ENCODE results near the gene LIG3. TPM values are rescaled to one million over a fixed set of nuclear protein-coding genes. Genes with fewer than 3 reads are reported as not detected.
A peak's percentile ranks its signal among the peaks of the same experiment; 100 is the strongest.
"Not testable (repeated sequence)": the region's sequence is repeated elsewhere in the genome, so short reads cannot be mapped to it uniquely, and the experiment has no call there.

Gene LIG3
- total RNA-seq: 10 to 100 TPM; 42.8 to 46.1 TPM

DNA sequence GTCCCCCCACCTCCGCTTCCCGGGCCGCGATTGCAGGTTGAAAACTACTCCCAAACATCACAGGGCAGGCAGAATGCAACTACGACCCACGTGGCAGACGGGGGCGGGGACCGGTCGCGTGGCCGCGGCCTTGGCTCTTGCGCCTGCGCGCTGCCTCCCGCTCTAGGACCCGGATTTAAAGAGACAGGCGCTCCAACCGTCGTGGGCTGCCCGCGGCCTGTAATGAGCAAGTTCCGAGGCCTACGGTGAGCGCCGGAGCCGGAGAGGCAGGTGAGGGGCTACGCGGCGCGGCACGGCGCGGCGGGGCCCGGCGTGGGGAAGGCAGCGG is at the start of gene LIG3:
Gene LIG3, plus strand, starts transcription at position 160 of the 328 bp plus-strand sequence. CDS start 2,494 bp downstream, outside the sequence.
- peak within 1 kb of the TSS; percentile 97 for H3K27ac Mint-ChIP-seq
- CTCF ChIA-PET: interaction anchor here (1.0 to 3.0 kb wide), 6 partner anchors 11 to 139 kb away, joined by 4 to 12 read pairs (median 7); partner anchors contain the start of genes RAD51D and RFFL
- H3K27me3 Mint-ChIP-seq: no peaks in the 10 kb centered on the region
- DNase-seq: peak; percentile 94
- no peaks in the 10 kb centered on the region for H3K9me3 Mint-ChIP-seq
- peaks cover 41% of the 10 kb centered on the region for H3K4me1 Mint-ChIP-seq
- POLR2A ChIA-PET: no interaction called here
- peak within 1 kb of the TSS; percentile 87 for H3K4me3 Mint-ChIP-seq
- peaks cover 7% of the 10 kb centered on the region for H3K36me3 Mint-ChIP-seq (ENCODE audit: low read depth)

DNA sequence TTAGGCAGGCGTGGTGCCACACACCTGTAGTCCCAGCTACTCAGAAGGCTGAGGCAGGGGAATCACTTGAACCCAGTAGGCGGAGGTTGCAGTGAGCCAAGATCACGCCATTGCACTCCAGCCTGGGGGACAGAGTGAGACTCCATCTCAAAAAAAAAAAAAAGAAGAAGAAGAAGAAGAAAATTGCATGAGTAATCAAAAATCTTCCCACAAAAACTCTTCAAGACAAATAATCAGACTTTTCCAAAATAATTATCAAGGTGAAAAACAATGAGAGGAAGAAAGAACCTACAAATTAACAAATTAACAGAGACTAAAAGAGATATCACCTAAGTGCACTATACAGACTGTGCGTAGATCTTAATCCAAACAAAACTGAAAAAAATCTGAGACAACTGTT is 29.5 kb upstream of the LIG3 start:
- H3K27me3 Mint-ChIP-seq; H3K36me3 Mint-ChIP-seq (ENCODE audit: low read depth); CTCF ChIA-PET; H3K4me3 Mint-ChIP-seq; H3K27ac Mint-ChIP-seq; H3K9me3 Mint-ChIP-seq; DNase-seq; H3K4me1 Mint-ChIP-seq; POLR2A ChIA-PET: not testable (repeated sequence)

DNA sequence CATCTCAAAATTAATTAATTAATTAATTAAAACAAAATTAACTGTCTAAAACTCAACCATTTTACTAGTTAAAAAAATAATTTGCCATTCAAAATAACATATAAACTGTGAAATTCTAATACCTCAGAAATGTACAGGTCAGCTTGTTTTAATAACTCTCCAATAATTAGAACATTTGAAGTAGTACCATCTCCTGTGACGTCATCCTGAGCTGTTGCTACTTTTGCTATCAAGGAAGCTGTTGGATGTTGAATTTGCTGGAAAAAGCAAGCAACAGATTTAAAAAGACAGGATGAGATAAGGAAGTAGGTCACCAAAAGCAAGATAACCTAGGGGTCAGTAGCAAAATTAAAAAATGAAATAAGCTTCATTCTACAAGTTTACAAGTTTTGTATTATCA is 21.9 kb upstream of the LIG3 start:
- CTCF ChIA-PET: interaction anchor here (1.4 kb wide), 1 partner anchor 139 kb away, joined by 4 read pairs; no protein-coding TSS in a partner anchor
- POLR2A ChIA-PET: interaction anchor here (0.7 kb wide), 1 partner anchor 300 kb away, joined by 3 read pairs; no protein-coding TSS in a partner anchor
- Mint-ChIP-seq H3K9me3 (peaks cover 2% of the 10 kb centered on the region), H3K27me3 (peaks cover 6% of the 10 kb centered on the region), H3K4me1 (peaks cover 28% of the 10 kb centered on the region), H3K27ac (no peak overlapping the region), H3K36me3 (ENCODE audit: low read depth) (peaks cover 12% of the 10 kb centered on the region), H3K4me3 (no peak overlapping the region)
- DNase-seq: no peak

DNA sequence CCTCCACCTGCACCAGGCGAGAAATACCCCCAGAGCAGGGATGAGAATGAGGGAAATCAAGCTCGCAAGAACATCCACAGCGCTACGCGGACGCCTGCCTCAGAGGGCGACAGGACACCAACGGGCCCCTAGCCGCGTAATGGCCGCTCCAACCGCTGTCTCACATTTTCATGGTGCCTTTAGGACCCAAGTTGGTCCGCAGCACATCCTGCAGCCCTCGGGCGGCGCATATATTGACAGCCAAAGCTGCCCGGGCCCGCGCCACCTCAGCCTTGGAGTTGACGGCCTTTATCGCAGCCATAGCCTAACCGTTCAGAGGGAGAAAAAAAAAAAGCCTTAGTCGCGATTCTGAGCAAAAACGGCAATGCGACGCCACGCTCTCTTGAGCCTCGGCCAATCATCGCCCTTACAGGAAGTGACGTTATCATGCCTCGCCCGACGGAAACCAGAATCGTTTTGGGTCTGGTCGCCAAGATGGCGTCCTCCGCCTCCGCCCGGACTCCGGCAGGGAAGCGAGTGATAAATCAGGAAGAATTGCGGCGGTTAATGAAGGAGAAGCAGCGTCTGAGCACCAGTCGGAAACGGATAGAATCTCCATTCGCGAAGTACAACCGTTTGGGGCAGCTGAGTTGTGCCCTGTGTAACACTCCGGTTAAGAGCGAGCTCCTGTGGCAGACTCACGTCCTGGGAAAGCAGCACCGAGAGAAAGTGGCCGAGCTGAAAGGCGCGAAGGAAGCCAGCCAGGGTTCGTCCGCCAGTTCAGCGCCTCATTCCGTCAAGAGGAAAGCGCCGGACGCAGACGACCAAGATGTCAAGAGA is 19.0 kb upstream of the LIG3 start, which contains the start of the genes CCT6B and ZNF830:
Gene CCT6B, minus strand, starts transcription at position 368 of the 819 bp plus-strand sequence. Its CDS starts 67 bp downstream, at position 301.
Gene ZNF830, plus strand, starts transcription at position 448 of the 819 bp plus-strand sequence. Its CDS starts 27 bp downstream, at position 475.
- CTCF ChIA-PET: no interaction called here
- DNase-seq: peak; percentile 95
- POLR2A ChIA-PET: no interaction called here
- Mint-ChIP-seq H3K27me3 (peaks cover 4% of the 10 kb centered on the region), H3K4me3 (peak within 1 kb of the TSS; percentile 99), H3K4me1 (peaks cover 35% of the 10 kb centered on the region), H3K27ac (peak within 1 kb of the TSS; percentile 99), H3K36me3 (ENCODE audit: low read depth) (peaks cover 20% of the 10 kb centered on the region), H3K9me3 (peaks cover 2% of the 10 kb centered on the region)

DNA sequence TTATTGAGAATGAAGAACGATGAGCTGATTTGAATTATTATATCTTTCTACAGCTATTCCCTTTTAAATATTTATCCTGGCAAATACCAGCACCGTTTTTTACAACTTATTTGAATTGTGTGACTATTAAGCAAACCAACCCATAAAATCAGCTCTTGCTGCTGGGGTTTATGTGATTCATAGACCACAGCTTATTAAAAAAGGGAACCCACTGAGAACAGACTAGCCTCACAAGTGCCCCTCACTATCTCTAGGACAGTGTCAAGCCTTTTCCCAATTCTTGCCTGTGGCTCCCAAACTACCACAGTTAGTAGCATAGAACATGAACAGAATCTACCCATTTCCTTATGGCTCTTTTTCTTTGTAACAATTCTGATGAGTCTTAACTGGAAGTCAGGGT is 6.1 kb upstream of the LIG3 start:
- no peak for DNase-seq
- no peaks in the 10 kb centered on the region for H3K27me3 Mint-ChIP-seq
- POLR2A ChIA-PET: interaction anchor here (0.6 to 1.4 kb wide), 3 partner anchors 10 to 49 kb away, joined by 3 to 5 read pairs (median 3); no protein-coding TSS in a partner anchor
- H3K27ac Mint-ChIP-seq: no peak overlapping the region
- H3K9me3 Mint-ChIP-seq: no peaks in the 10 kb centered on the region
- no peak overlapping the region for H3K4me3 Mint-ChIP-seq
- no peaks in the 10 kb centered on the region for H3K36me3 Mint-ChIP-seq (ENCODE audit: low read depth)
- CTCF ChIA-PET: interaction anchor here (1.0 to 2.2 kb wide), 6 partner anchors 11 to 145 kb away, joined by 3 to 5 read pairs (median 4); partner anchors contain the start of gene RAD51D
- H3K4me1 Mint-ChIP-seq: peaks cover 16% of the 10 kb centered on the region

DNA sequence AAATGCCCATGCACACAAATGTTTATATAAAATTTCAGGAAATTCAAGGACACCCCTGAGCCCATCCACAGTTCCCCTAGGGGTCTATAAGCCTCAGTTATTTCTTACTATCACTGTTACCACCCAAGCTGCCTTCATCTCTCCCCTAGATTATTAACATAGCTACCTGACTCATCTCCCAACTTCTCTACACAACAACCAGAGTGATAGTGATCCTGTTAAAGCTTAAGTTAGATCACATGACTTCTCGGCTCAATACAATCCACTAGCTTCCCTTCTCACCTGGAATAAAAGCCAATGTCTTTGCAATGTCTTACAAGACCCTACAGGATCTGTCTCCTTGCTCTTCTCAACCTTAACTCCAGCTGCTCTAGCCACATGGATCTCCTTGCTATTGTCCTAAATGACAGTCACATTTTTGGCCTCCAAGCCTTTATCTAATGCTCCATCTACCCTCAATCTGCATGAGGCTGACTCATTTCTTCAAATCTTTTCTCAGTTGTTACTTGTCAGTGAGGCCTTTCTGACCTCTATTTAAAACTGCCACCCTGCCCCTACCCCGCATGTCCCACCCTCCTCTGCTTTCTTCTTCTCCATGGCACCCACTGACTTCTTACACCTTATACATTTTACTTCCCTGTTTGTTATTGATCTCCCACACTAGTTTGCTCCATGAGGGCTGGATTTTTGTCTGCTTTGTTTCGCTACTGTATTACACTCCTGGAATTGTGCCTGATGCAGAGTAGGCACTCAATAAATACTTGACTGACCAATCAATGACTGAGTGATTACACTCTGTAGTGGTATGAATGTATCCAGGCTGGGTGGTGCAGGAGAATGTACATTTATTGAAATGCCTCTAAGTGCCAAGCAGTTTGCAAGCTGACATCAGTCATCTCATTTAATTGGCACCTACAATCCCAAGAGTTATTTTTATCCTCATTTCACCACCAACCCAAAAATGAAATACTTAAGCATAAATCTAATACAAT is 5.2 kb upstream of the LIG3 start:
- no peak for DNase-seq
- Mint-ChIP-seq H3K27ac (peak overlapping the region; percentile 38), H3K4me1 (peaks cover 25% of the 10 kb centered on the region), H3K36me3 (ENCODE audit: low read depth) (no peaks in the 10 kb centered on the region), H3K9me3 (no peaks in the 10 kb centered on the region), H3K4me3 (no peak overlapping the region), H3K27me3 (no peaks in the 10 kb centered on the region)
- ChIA-PET CTCF (interaction anchor here (0.6 to 2.2 kb wide), 8 partner anchors 10 to 230 kb away, joined by 3 to 7 read pairs (median 4); partner anchors contain the start of gene RAD51D), POLR2A (interaction anchor here (0.6 to 1.4 kb wide), 2 partner anchors 11 to 13 kb away, joined by 3 to 5 read pairs; no protein-coding TSS in a partner anchor)

DNA sequence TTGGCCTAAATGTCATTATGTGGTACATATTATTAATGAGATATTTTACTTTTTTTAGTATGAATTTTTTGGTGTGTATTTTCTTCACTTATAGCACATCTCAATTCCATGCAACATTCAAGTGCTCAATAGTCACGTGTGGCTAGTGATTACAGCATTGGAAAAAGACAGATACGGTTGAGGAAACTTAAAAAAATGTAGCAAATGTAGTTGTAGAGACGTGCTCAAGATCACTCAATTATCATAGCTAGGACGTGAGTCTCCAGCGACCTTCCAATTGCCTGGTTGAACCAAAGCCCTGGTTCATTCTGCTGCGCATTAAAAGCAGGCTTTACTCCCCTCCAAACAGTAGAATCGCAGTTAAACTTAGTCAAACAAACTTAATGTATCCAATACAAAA is 1.2 kb upstream of the LIG3 start:
- no peaks in the 10 kb centered on the region for H3K9me3 Mint-ChIP-seq
- CTCF ChIA-PET: interaction anchor here (3.0 kb wide), 1 partner anchor 140 kb away, joined by 12 read pairs; the partner anchor contains the start of gene RAD51D

DNA sequence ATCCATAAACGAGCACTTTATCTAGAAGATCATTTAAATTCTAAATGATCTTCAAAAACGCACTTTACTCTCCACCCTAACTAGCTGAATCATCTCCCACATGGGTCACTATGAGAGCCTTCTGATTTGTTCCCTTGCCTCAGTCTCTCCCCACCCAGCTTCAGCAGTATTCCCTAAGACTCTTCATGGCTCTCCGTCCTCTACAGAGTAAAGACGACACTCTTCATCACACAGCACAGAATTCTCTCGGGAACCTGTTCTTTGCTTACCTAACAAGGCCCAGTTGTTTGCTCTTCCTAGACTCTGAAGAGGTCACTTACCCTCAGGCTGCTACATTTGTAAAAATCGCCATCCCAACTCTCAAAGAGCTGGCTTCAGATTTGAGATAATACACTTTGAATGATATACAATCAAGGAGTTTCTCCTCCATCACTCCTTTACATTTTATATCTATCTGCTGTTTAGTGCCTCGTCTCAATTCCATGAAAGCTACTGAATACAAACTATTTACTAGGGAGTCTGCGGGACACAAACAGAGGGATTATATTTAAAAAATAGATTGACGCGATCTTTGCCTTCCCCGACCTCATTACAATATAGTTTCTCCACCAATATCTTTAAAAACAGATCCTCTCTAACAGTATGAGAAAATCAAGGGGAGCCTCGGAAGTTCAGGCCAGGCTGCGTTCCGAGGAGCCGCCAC is 511 bp upstream of the LIG3 start:
- Mint-ChIP-seq H3K9me3 (no peaks in the 10 kb centered on the region), H3K4me3 (peak overlapping the region; percentile 86), H3K4me1 (peaks cover 46% of the 10 kb centered on the region), H3K36me3 (ENCODE audit: low read depth) (peaks cover 7% of the 10 kb centered on the region), H3K27me3 (no peaks in the 10 kb centered on the region), H3K27ac (peak overlapping the region; percentile 97)
- CTCF ChIA-PET: interaction anchor here (1.5 to 3.0 kb wide), 5 partner anchors 11 to 140 kb away, joined by 4 to 12 read pairs (median 8); partner anchors contain the start of gene RAD51D
- DNase-seq: no peak
- POLR2A ChIA-PET: no interaction called here

More for the DNA sequence above, 1.2 kb upstream of the LIG3 start:
- H3K4me3 Mint-ChIP-seq: peak overlapping the region; percentile 20
- no peak for DNase-seq
- H3K27ac Mint-ChIP-seq: no peak overlapping the region
- POLR2A ChIA-PET: no interaction called here
- H3K4me1 Mint-ChIP-seq: peaks cover 48% of the 10 kb centered on the region
- H3K27me3 Mint-ChIP-seq: no peaks in the 10 kb centered on the region
- peaks cover 7% of the 10 kb centered on the region for H3K36me3 Mint-ChIP-seq (ENCODE audit: low read depth)

DNA sequence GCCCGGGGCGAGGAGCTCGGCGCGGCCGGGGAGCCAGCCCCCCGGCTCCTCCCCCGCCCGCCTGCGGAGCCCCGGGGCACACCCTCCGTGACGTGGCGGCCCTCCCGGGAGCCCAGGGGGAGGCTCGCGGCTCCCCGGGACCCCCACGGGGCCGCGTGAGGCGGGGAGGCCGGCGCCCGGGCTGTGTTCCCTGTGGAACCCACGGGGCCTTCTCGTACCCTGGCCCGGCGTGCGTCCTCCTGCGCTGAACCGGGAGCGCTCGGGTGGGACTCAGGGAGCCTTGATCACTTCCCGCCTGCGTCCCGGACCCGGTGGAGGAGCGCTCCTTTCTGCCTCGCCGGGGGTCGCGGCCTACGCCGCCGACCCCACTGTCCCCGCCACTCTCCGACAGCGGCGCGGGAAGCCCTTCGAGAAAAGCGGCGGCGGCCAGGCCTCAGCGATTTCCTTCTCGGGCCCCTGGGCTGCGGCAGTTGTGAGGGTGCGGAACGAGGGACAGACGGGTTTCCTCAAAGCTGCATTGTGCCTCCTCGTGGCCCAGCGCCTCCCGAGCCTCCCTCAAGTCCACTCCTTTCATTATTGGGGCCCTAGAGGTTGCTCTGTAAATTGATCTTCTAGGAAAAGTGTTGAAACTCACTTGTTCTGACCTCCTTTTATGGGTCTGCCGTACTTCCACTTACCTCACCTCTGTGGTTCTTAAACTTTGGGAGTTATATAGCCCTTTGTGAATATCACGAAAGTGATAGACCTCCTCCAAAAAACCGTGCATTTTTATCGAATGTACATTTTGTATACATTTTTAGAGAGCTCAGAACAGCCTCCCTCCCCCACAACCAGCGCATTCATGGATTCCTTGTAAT is 597 bp downstream of the LIG3 start:
- peak; percentile 81 for DNase-seq
- H3K4me1 Mint-ChIP-seq: peaks cover 39% of the 10 kb centered on the region
- peak overlapping the region; percentile 87 for H3K4me3 Mint-ChIP-seq
- no peaks in the 10 kb centered on the region for H3K27me3 Mint-ChIP-seq
- CTCF ChIA-PET: interaction anchor here (1.0 to 3.0 kb wide), 11 partner anchors 10 to 161 kb away, joined by 3 to 12 read pairs (median 5); partner anchors contain the start of genes NLE1, RAD51D and RFFL
- H3K36me3 Mint-ChIP-seq (ENCODE audit: low read depth): peaks cover 7% of the 10 kb centered on the region
- POLR2A ChIA-PET: no interaction called here
- no peaks in the 10 kb centered on the region for H3K9me3 Mint-ChIP-seq
- peak overlapping the region; percentile 97 for H3K27ac Mint-ChIP-seq

DNA sequence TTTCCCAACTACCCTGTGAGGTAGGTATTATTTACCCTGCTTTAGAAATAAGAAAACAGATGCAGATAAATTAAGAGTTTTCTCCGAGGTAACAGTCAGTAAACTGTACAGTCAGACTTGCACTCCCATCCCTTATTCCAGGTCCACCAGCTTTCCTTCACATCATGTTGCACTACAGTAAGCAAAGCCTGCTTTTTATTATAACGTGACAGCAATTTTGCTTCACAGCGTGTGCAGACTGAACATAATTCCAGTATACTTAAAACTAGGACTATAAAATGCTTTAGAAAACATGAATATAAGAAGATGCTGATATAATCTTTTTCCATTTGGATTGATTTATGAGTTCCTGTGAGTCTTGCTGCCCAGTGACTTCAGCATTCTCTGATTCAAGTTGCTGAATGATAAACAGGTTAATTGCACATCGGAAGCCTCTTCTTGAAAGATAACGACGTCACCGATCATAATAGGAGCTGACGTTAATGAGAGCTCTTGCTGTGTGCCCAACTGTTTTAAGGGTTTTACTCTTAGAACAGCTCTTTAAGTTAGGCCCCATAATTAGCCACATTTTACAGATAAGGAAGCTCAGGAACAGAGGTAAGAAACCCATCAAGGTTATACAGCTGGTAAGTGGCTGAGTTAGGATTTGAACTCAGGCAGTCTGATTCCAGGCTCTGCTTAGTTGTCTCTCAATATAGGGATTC is 1.4 kb downstream of the LIG3 start:
- Mint-ChIP-seq H3K27me3 (no peaks in the 10 kb centered on the region), H3K4me1 (peaks cover 39% of the 10 kb centered on the region), H3K9me3 (no peaks in the 10 kb centered on the region), H3K27ac (peak overlapping the region; percentile 97), H3K4me3 (peak overlapping the region; percentile 87), H3K36me3 (ENCODE audit: low read depth) (peaks cover 8% of the 10 kb centered on the region)
- ChIA-PET CTCF (interaction anchor here (0.8 to 3.0 kb wide), 12 partner anchors 9 to 160 kb away, joined by 3 to 12 read pairs (median 4); partner anchors contain the start of genes NLE1, RAD51D and RFFL), POLR2A (no interaction called here)
- DNase-seq: no peak

DNA sequence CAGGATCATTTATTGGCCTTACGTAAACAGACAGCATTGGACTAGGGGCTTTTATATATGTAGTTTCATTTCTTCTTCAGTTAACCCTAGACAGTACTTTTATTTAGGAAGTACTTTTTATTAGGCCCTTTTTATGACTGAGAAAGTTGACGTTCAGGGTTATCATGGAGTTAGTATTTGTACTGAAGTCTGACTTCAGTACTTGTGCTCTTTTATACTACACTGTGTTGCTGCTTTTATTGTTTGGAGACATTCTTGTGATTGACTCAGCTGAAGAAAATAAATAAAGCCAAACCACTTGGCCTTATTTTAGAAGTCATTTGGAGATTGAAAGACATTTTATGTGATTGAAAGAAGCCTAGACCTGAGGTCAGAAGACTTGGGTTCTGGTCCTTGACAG is 6.9 kb downstream of the LIG3 start:
- ChIA-PET POLR2A (no interaction called here), CTCF (no interaction called here)
- H3K4me3 Mint-ChIP-seq: no peak overlapping the region
- DNase-seq: no peak
- H3K27ac Mint-ChIP-seq: no peak overlapping the region
- H3K36me3 Mint-ChIP-seq (ENCODE audit: low read depth): peaks cover 35% of the 10 kb centered on the region
- H3K27me3 Mint-ChIP-seq: no peaks in the 10 kb centered on the region
- peaks cover 27% of the 10 kb centered on the region for H3K4me1 Mint-ChIP-seq
- H3K9me3 Mint-ChIP-seq: no peaks in the 10 kb centered on the region

Data from activated CD4-positive, alpha-beta T cell treated with anti-CD3 and anti-CD28 coated beads, Interleukin-2, amount 10 ng/mL, durations not matched to agents 7 days and 5 days (primary cell).